ENCODE measurements around the gene MYB. TPM values are rescaled to one million over a fixed set of nuclear protein-coding genes. Genes with fewer than 3 reads are reported as not detected.
A peak's percentile ranks its signal among the peaks of the same experiment; 100 is the strongest.
"Not testable (repeated sequence)": the region's sequence is repeated elsewhere in the genome, so short reads cannot be mapped to it uniquely, and the experiment has no call there.

The MYB gene
- total RNA-seq, 1 experiment from 2014 or later: 0.40 TPM

- DNase-seq (ENCODE audit: low read depth): no peak
Measured at GRCh38 chr6:135163440-135163738, 17.7 kb upstream of the MYB start.

GRCh38 chr6:135164387-135164786, 16.7 kb upstream of the MYB start:
- DNase-seq (ENCODE audit: low read depth): not testable (repeated sequence)

- no peak for DNase-seq (ENCODE audit: low read depth)
Measured at GRCh38 chr6:135165031-135165430, 16.1 kb upstream of the MYB start.

- no peak for DNase-seq (ENCODE audit: low read depth)
Measured at GRCh38 chr6:135166515-135166914, 14.6 kb upstream of the MYB start.

- no peak for DNase-seq (ENCODE audit: low read depth)
Measured at GRCh38 chr6:135167617-135168016, 13.5 kb upstream of the MYB start.

GRCh38 chr6:135168766-135169165, 12.3 kb upstream of the MYB start:
- no peak for DNase-seq (ENCODE audit: low read depth)

GRCh38 chr6:135170238-135170637, 10.9 kb upstream of the MYB start:
- peak; percentile 10 for DNase-seq (ENCODE audit: low read depth)

GRCh38 chr6:135170849-135171248, 10.3 kb upstream of the MYB start:
- no peak for DNase-seq (ENCODE audit: low read depth)

GRCh38 chr6:135173242-135173988, 7.7 kb upstream of the MYB start:
- DNase-seq (ENCODE audit: low read depth): no peak

- DNase-seq (ENCODE audit: low read depth): no peak
Measured at GRCh38 chr6:135173989-135174484, 7.1 kb upstream of the MYB start.

GRCh38 chr6:135176058-135176457, 5.0 kb upstream of the MYB start:
- no peak for DNase-seq (ENCODE audit: low read depth)

GRCh38 chr6:135176464-135176863, 4.6 kb upstream of the MYB start:
- DNase-seq (ENCODE audit: low read depth): no peak

- DNase-seq (ENCODE audit: low read depth): no peak
Measured at GRCh38 chr6:135179372-135179771, 1.7 kb upstream of the MYB start.

- no peak for DNase-seq (ENCODE audit: low read depth)
Measured at GRCh38 chr6:135179920-135180541, 1.1 kb upstream of the MYB start.

- peak; percentile 12 for DNase-seq (ENCODE audit: low read depth)
Measured at GRCh38 chr6:135181333-135182070, 394 bp downstream of the MYB start.

- DNase-seq (ENCODE audit: low read depth): peak; percentile 5
Measured at GRCh38 chr6:135182071-135183001, 1.2 kb downstream of the MYB start.

- DNase-seq (ENCODE audit: low read depth): no peak
Measured at GRCh38 chr6:135183002-135183531, 2.0 kb downstream of the MYB start.

GRCh38 chr6:135183532-135184440, 2.7 kb downstream of the MYB start:
- DNase-seq (ENCODE audit: low read depth): peak; percentile 16

- DNase-seq (ENCODE audit: low read depth): no peak
Measured at GRCh38 chr6:135185483-135185882, 4.4 kb downstream of the MYB start.

GRCh38 chr6:135186255-135186654, 5.1 kb downstream of the MYB start:
- no peak for DNase-seq (ENCODE audit: low read depth)
